Left cardiac atrium (tissue), 4 donors: Measurements from ENCODE around the gene PIGU. TPM values are rescaled to one million over a fixed set of nuclear protein-coding genes. Genes with fewer than 3 reads are reported as not detected.
A peak's percentile ranks its signal among the peaks of the same experiment; 100 is the strongest.
"Not testable (repeated sequence)": the region's sequence is repeated elsewhere in the genome, so short reads cannot be mapped to it uniquely, and the experiment has no call there.

ENCODE experiments used
- ATAC-seq, 2 donors: fragments of 200-7000 bp; cut with Tn5 transposase; one replicate each; pipeline ENCODE4 v1.9.1; 2020; ENCODE audit warnings: mild to moderate bottlenecking in 2 of 2, moderate library complexity in 2 of 2
- DNase-seq: peaks from one replicate; pipeline ENCODE4 v3.0.0-alpha.2; 2020
- intact Hi-C, 2 donors: fragments of 100-400 bp; cut with DNase I; formaldehyde crosslinking; loops; one replicate each; pipeline versions ENCODE4 v1.14.1 to v1.15.1; 2022 to 2023
- total RNA-seq, 2 donors: library from RNA; stranded (reverse); fragmentation: NEBNext Ultra II Directional; extraction: Animal tissue kit (Norgen Biotek cat#: 25700); gene quantifications; one replicate each; pipeline ENCODE4 v1.2.1, GENCODE V29; 2021
- donor health status: DM: no; HTN: yes; CAD: no.
- donor health status: DM: no; HTN: yes; CAD: no; lungs with severe emphysema.
- donor health status: DM: yes; HTN: yes; CAD: no.
- donor health status: Dilated cardiomyopathy.

Gene PIGU
- total RNA-seq, 2 donors from 2014 or later = 14.1 to 14.8 TPM

DNA sequence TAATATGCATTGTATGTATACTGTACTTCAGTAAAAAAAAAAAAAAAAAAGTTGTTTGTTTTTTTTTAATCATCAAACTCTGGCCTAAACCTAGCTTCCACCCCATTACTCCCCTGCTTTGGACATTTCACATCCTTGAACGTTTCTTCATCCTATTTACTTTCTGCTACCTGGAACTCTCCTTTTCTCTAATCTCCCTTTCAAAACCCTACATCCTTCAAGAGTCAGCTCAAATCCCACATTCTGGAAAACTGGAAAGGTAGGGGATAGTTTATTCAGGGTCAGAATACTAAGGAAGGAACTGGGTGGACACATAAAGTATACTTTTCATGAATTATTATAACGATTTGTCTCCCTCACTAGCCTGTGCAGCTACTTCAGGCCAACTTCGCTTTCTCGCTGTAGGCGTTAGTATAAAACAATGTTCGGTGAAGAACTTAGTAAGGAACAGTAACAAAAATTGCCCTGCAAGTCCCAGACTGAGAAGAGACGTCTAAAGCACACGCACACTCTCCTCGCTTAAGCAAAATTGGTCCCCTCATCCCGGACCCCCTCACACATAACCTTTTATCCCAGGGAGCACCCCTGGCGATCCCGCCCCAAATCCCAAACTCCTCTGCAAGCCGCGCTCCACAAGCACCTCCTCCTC is 775 bp downstream of the PIGU start:
- intact Hi-C loops = no loop called here
- DNase-seq = no peak

GRCh38 chr20:34675561-34675960 is 1.3 kb downstream of the PIGU start:
- intact Hi-C loops = no loop called here
- ATAC-seq (no peak), DNase-seq (no peak)

More for the DNA sequence above, 775 bp downstream of the PIGU start:
- ATAC-seq = no peak

DNA sequence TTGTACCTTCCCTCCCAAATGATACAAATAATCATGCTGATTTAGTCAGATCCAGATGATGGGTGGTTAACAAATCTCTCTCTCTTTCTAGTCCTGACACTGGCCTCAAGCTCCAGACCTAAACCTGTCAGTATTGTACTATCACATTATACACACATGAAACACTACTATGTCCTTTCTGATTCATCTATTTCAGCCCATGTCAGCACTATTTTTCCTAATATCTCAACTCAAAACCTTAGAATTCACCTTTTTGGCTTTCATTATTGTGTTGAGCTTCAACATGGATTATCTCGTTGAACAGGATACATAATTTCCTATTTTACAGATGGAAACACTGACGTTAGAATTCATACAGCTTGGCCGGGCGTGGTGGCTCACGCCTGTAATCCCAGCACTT is 3.5 kb downstream of the PIGU start:
- ATAC-seq (no peak), DNase-seq (no peak)
- intact Hi-C loops = no loop called here

- intact Hi-C loops = no loop called here
- DNase-seq (no peak), ATAC-seq (no peak)
These were observed 7.8 kb downstream of the PIGU start for GRCh38 chr20:34669094-34669493.

DNA sequence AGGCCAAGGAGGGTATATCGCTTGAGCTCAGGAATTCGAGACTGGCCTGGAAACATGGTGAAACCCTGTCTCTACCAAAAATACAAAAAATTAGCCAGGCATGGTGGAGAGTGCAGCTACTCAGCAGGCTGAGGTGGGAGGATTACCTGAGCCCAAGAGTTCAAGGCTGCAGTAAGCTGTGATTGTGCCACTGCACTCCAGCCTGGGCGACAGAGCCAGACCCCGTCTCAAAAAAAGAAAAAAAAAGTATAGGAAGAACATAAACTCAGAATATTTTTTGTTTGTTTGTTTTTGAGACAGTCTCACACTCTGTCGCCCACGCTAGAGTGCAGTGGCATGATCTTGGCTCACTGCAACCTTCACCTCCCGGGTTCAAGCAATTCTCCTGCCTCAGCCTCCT is 12.1 kb downstream of the PIGU start:
- intact Hi-C loops, ATAC-seq, DNase-seq: not testable (repeated sequence)

DNA sequence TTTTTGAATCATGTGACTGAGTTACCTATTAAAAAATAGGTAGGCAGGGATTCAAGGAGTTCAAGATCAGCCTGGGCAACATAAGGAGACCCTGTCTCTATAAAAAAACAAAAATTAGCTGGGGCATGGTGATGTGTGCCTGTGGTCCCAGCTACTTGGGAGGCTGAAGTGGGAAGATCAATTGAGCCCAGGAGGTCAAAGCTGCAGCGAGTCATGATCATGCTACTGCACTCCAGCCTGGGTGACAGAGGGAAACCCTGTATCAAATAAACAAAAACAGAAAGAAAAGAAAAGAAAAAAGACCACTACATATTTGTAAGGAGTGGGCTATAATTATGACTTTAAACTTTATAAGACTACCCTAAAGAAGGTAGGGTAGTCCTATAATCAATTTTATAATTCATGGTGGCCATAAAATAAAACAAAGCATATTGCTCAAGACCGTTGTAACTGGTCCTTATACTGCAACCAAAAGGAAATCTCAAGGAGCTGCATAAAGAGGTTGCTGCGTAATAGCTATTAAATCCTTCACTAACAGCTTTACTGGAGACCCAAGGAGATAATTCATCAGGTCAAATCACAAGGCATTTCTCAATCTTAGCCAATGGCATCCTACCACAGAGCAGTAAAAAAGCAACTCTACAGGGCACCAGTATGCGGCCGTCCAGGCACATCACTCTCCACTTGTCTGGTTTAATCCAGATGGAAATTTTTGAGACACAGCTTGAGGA is 13.5 kb downstream of the PIGU start:
- DNase-seq = no peak
- intact Hi-C loops = no loop called here
- no peak for ATAC-seq

DNA sequence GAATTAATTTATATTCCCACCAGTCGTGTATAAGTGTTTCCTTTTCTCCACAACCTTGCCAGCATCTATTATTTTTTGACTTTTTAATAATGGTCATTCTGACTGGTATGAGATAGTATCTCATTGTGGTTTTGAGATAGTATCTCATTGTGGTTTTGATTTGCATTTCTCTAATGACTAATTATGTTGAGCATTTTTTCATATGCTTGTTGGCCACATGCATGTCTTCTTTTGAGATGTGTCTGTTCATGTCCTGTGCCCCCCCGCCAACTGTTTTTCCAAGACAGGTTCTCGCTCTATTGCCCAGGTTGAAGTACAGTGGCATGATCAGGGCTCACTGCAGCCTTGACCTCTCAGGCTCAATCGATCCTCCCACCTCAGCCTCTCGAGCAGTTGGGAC is 15.1 kb downstream of the PIGU start:
- intact Hi-C loops, DNase-seq, ATAC-seq: not testable (repeated sequence)

GRCh38 chr20:34658654-34659053 is 18.2 kb downstream of the PIGU start:
- ATAC-seq, DNase-seq, intact Hi-C loops: not testable (repeated sequence)

GRCh38 chr20:34654207-34654744 is 22.6 kb downstream of the PIGU start:
- intact Hi-C loops = no loop called here
- ATAC-seq (no peak), DNase-seq (no peak)

DNA sequence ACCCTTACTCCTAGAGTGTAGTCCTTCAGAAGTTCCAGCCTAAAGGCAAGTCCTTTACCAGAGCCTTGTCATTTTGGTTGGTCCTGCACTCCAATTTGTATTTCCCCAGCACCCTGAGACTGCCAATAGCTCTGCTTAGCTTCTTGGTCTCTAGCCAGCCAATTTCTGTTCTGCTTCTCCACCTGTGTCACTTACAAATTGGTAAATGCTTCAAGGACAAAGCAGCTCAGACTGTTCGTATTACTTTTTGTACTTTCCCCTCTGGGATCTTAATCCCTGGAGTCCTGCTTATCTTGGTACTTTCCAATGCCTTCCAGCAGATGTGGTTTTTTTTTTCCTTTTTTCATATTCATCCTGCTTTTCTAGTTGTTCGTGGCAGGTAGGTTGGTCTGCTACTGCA is 25.7 kb downstream of the PIGU start:
- intact Hi-C loops = no loop called here
- ATAC-seq (no peak), DNase-seq (no peak)

DNA sequence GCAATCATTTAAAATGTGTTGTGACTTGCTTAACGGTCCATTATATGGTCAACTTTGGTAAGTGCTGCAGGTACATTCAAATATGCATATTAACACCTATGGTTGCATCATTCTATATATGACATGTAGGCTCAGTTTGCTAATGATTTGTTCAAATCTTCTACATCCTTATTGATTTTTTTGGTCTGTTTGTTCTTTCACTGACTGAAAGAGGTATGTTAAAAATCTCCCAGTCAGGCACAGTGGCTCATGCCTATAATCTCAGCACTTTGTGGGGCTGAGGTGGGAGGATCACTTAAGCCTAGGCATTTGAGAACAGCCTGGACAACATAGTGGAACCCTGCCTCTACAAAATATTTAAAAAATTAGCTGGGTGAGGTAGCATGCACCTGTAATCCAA is 29.2 kb downstream of the PIGU start:
- ATAC-seq (no peak), DNase-seq (no peak)
- intact Hi-C loops = no loop called here

GRCh38 chr20:34644951-34645350 is 31.9 kb downstream of the PIGU start:
- no peak for DNase-seq
- ATAC-seq = no peak
- intact Hi-C loops = no loop called here

DNA sequence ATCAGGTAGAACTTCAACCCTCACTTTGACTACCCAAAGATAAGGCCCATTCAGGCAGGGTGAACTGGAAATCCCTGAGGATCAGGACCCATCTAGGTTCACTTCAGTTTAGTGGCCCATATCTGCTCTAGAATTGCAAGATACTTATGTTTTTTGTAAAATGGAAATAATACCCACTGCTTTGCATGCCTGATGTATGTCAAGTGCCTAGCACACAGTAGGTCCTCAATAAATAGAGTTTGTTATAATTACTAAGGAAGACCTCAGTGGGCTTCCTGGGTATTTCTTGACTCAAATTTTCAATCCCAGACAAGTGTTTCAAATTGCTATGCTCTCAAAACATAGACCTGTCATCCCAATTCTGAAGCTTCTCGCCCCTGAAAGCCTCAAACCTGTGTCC is 32.5 kb downstream of the PIGU start:
- intact Hi-C loops = no loop called here
- no peak for DNase-seq
- no peak for ATAC-seq

- ATAC-seq (no peak), DNase-seq (no peak)
- intact Hi-C loops = no loop called here
These were observed 33.0 kb downstream of the PIGU start for GRCh38 chr20:34643928-34644327.

- ATAC-seq (no peak), DNase-seq (no peak)
- intact Hi-C loops = no loop called here
These were observed 34.9 kb downstream of the PIGU start for GRCh38 chr20:34642009-34642408.

DNA sequence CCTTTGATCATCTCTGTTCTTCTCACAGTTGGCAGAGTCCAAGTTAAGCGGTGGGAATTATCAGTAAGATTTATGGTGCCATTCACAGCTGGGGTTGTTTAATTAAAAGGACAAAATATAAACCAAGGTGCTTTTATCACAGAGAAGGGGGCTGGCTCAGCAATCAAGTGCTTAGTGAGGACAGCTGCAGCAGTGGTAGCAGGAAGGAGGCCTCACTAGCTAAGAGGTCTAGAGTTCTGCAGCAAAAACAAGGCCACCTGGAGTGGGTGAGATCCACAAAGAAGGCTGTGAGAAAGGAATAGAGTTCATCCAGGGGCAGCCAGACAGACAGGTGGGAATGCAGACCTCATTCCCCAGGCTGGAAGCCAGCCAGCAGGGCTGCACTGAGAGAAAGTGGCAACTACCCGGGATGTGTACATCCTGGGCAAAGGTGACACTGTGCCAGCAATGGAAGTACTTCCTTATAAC is 37.1 kb downstream of the PIGU start:
- DNase-seq (no peak), ATAC-seq (no peak)
- intact Hi-C loops = no loop called here

- intact Hi-C loops = no loop called here
- DNase-seq = no peak
- ATAC-seq = no peak
These were observed 38.4 kb downstream of the PIGU start for GRCh38 chr20:34638532-34638931.

DNA sequence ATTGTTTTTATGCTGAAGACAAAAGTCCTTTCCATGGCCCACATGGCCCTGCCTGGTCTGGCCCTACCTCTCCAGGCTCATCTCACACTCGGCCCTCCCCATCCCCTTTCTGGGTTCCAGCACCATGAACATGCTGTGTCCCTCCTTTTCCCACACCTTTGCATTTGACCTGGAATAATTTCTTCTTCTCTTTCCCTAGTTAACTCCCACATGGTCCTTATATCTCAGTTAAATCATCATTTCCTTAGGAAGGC is 38.9 kb downstream of the PIGU start:
- DNase-seq (no peak), ATAC-seq (peak in 1 of 2 donors; percentile 14)
- intact Hi-C loops = no loop called here

- DNase-seq = no peak
- intact Hi-C loops = no loop called here
- ATAC-seq = peak; percentile 74 to 93
These were observed 39.5 kb downstream of the PIGU start for GRCh38 chr20:34637245-34638038.

DNA sequence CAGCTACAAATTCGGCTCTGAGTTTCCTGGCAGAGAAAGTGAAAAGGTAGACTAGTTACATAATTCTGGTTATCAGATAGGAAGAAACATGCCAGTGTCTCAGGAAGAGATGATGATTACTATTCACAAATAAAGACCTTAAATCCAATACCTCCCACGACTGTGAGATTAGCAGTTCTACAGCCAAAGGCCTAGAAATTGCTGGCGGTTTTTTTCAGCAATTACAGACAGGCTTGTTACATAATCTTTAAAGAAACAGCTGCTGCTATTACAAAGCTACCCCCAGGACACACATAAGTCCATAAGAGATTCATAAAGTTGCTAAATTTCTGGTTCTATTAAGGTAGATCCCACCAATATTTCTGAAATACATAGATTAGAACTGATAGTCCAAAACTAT is 40.2 kb downstream of the PIGU start:
- no peak for DNase-seq
- intact Hi-C loops = no loop called here
- peak; percentile 44 to 72 for ATAC-seq
